K562 (cell line): ENCODE data around the gene MAD1L1. TPM values are rescaled to one million over a fixed set of nuclear protein-coding genes. Genes with fewer than 3 reads are reported as not detected.

Experiments used
- ATAC-seq: fragments of 200-7000 bp; cut with Tn5 transposase; 3 replicates; pipeline ENCODE4 v1.9.1; 2020; ENCODE audit warnings: moderate library complexity
- BruUV-seq: library from RNA; stranded (reverse); fragments of 400-500 nt; replicated peaks from 2 replicates; lab custom pipeline; 2021; lab: Mats Ljungman, UMichigan
- CTCF ChIA-PET: fragments of 300-600 bp; formaldehyde crosslinking; extraction: SDS; loops from one replicate; lab custom pipeline; 2021; ENCODE audit warnings: low intra/inter-chr PET ratio; lab: Yijun Ruan, JAX
- POLR2A ChIA-PET: fragments of 300-600, 350-650 bp; sonication (Branson Sonifier 250); formaldehyde crosslinking; extraction: SDS; loops from one replicate; lab custom pipeline; 2021; ENCODE audit warnings: antibody characterized with exemption, inconsistent platforms; lab: Yijun Ruan, JAX
- DNase-seq, 4 experiments: peaks; one replicate each; pipeline versions ENCODE4 v3.0.0 to v3.0.0-alpha.2; 2011 to 2018; ENCODE audit warnings: low spot score in 3 of 4, mixed read lengths in 3 of 4; ENCODE audit errors: extremely low read depth in 1 of 4
- FAIRE-seq: peaks from 2 replicates; lab custom pipeline; 2011; peaks lifted over from hg19 to GRCh38; lab: Jason Lieb, UNC
- H2AFZ ChIP-seq: 2 replicates; pipeline ENCODE4 v1.6.0; 2011; ENCODE audit warnings: low read depth, low read length, control low read depth, inconsistent platforms
- H3K27ac ChIP-seq: fragments of 200-600 bp; 3 replicates; pipeline ENCODE4 v1.8.0; 2011; ENCODE audit warnings: low read depth, mild to moderate bottlenecking, control low read depth, inconsistent platforms, low read length, moderate library complexity, mixed read lengths; ENCODE audit errors: extremely low read depth
- H3K27me3 ChIP-seq, 2 experiments: fragments of 300-600 bp in 1 of 2; 2 replicates in 1 of 2; 3 replicates in 1 of 2; pipeline versions ENCODE4 v1.6.0 to v1.8.0; 2011; ENCODE audit warnings: inconsistent platforms in 2 of 2, low read length in 2 of 2, mild to moderate bottlenecking in 1 of 2, mixed read lengths in 1 of 2, moderate library complexity in 1 of 2; ENCODE audit not compliant: control insufficient read depth in 2 of 2, insufficient read depth in 2 of 2
- H3K36me3 ChIP-seq: fragments of 300-600 bp; 3 replicates; pipeline ENCODE4 v1.8.0; 2011; ENCODE audit warnings: mild to moderate bottlenecking, low read length, inconsistent platforms; ENCODE audit not compliant: control insufficient read depth, insufficient read depth
- H3K4me1 ChIP-seq, 2 experiments: fragments of 200-600 bp in 1 of 2; replicated peaks in 1 of 2; 2 replicates in 1 of 2; 3 replicates in 1 of 2; pipeline versions ENCODE4 v1.5.1 to v1.8.0; 2011; ENCODE audit warnings: inconsistent platforms in 2 of 2, low read length in 2 of 2, mild to moderate bottlenecking in 1 of 2, mixed read lengths in 1 of 2, moderate library complexity in 1 of 2; ENCODE audit not compliant: control insufficient read depth in 2 of 2, insufficient read depth in 2 of 2
- H3K4me2 ChIP-seq: 2 replicates; pipeline ENCODE4 v1.6.1; 2011; ENCODE audit warnings: low read length, control low read depth, inconsistent platforms, mixed read lengths; ENCODE audit not compliant: insufficient read depth
- H3K4me3 ChIP-seq: fragments of 200-600 bp; sonication (generic), shearing (Covaris generic); 2 replicates; pipeline ENCODE4 v1.5.1; 2016; ENCODE audit warnings: control low read depth, inconsistent platforms
- H3K79me2 ChIP-seq: fragments of 200-600 bp; 3 replicates; pipeline ENCODE4 v1.8.0; 2011; ENCODE audit warnings: low read length, inconsistent platforms; ENCODE audit not compliant: control insufficient read depth, insufficient read depth
- H3K9ac ChIP-seq, 2 experiments: 2 replicates each; pipeline versions ENCODE4 v1.6.0 to v1.6.1; 2011; ENCODE audit warnings: low read depth in 2 of 2, low read length in 2 of 2, control low read depth in 1 of 2, inconsistent platforms in 1 of 2, mild to moderate bottlenecking in 1 of 2, mixed read lengths in 1 of 2; ENCODE audit not compliant: insufficient read depth in 1 of 2
- H3K9me1 ChIP-seq: one replicate; pipeline ENCODE4 v1.6.0; 2011; ENCODE audit warnings: inconsistent platforms, mild to moderate bottlenecking, low read length, moderate library complexity; ENCODE audit not compliant: control insufficient read depth, insufficient read depth
- H3K9me3 ChIP-seq: replicated peaks from 2 replicates; pipeline ENCODE4 v1.5.1; 2011; ENCODE audit warnings: low read depth, low read length, inconsistent platforms; ENCODE audit not compliant: control insufficient read depth, insufficient read depth
- H4K20me1 ChIP-seq: replicated peaks from 2 replicates; pipeline ENCODE4 v1.6.1; 2011; ENCODE audit warnings: low read length, inconsistent platforms, mixed read lengths; ENCODE audit not compliant: control insufficient read depth, insufficient read depth
- BCL6 ChIP-seq: fragments of 250-450 bp; sonication (Bioruptor Pico); IDR thresholded peaks from 2 replicates; pipeline ENCODE4 v1.4.0; 2020
- BRD9 ChIP-seq: fragments of 450-650 bp; IDR thresholded peaks from 2 replicates; pipeline ENCODE4 v1.6.1; 2018; ENCODE audit warnings: low read depth; ENCODE audit not compliant: partially characterized antibody
- CCNT2 ChIP-seq: IDR thresholded peaks from 2 replicates; pipeline ENCODE4 v1.6.1; 2011; ENCODE audit warnings: borderline replicate concordance, low read depth, mild to moderate bottlenecking, moderate library complexity, mixed read lengths, low read length; ENCODE audit not compliant: insufficient read length; ENCODE audit errors: extremely low read depth
- CHD2 ChIP-seq: IDR thresholded peaks from 2 replicates; pipeline ENCODE4 v1.6.1; 2011; ENCODE audit warnings: low read depth, low read length
- E2F4 ChIP-seq: sonication (generic); formaldehyde crosslinking; IDR thresholded peaks from 2 replicates; pipeline ENCODE4 v1.8.0; 2022; ENCODE audit warnings: mild to moderate bottlenecking, low read depth, missing genetic modification reagents
- HDAC6 ChIP-seq: IDR thresholded peaks from 2 replicates; pipeline ENCODE4 v1.6.1; 2012; ENCODE audit warnings: low read depth, mild to moderate bottlenecking, control low read depth, inconsistent platforms, low read length, moderate library complexity
- ILK ChIP-seq: fragments of 450-650 bp; IDR thresholded peaks from 2 replicates; pipeline ENCODE4 v1.6.1; 2016; ENCODE audit warnings: missing genetic modification characterization, low read depth, mild to moderate bottlenecking, missing compliant biosample characterization, moderate library complexity, borderline replicate concordance
- MEF2A ChIP-seq: IDR thresholded peaks from 2 replicates; pipeline ENCODE4 v1.6.1; 2011; ENCODE audit warnings: low read depth, mild to moderate bottlenecking, low read length, moderate library complexity; ENCODE audit not compliant: control insufficient read depth
- MEF2D ChIP-seq: conservative IDR thresholded peaks from 2 replicates; pipeline ENCODE4 v1.6.1; 2016; ENCODE audit warnings: low read depth, missing genetic modification characterization, missing compliant biosample characterization
- MTA2 ChIP-seq: fragments of 450-650 bp; IDR thresholded peaks from 2 replicates; pipeline ENCODE4 v1.6.1; 2016; ENCODE audit warnings: low read depth
- POLR2B ChIP-seq: fragments of 450-650 bp; IDR thresholded peaks from 2 replicates; pipeline ENCODE4 v1.6.1; 2018; ENCODE audit warnings: low read depth; ENCODE audit not compliant: partially characterized antibody
- SAFB2 ChIP-seq: fragments of 200-400 bp; formaldehyde crosslinking; IDR thresholded peaks from 2 replicates; pipeline ENCODE4 v1.6.1; 2018; ENCODE audit warnings: borderline replicate concordance, low read length, low read depth, moderate library complexity; ENCODE audit not compliant: severe bottlenecking
- SMARCA5 ChIP-seq: fragments of 450-650 bp; IDR thresholded peaks from 2 replicates; pipeline ENCODE4 v1.6.1; 2016
- TAF9B ChIP-seq: fragments of 450-650 bp; IDR thresholded peaks from 2 replicates; pipeline ENCODE4 v1.6.1; 2018; ENCODE audit warnings: mild to moderate bottlenecking; ENCODE audit not compliant: partially characterized antibody
- TRIM24 ChIP-seq, 2 experiments: fragments of 450-650 bp; IDR thresholded peaks; 2 replicates each; pipeline ENCODE4 v1.6.1; 2016
- ZBTB8A ChIP-seq: fragments of 450-650 bp; IDR thresholded peaks from 2 replicates; pipeline ENCODE4 v1.6.1; 2018; ENCODE audit warnings: mild to moderate bottlenecking, moderate library complexity; ENCODE audit not compliant: partially characterized antibody
- ZC3H11A ChIP-seq: IDR thresholded peaks from 2 replicates; pipeline ENCODE4 v1.6.1; 2012; ENCODE audit warnings: low read depth, low read length, improper control_type of control experiment
- ZNF12 ChIP-seq: sonication (generic); formaldehyde crosslinking; IDR thresholded peaks from 2 replicates; pipeline ENCODE4 v1.4.0; 2020; ENCODE audit warnings: mild to moderate bottlenecking, missing genetic modification reagents
- ZNF354B ChIP-seq: fragments of 250-450 bp; sonication (Bioruptor Pico); IDR thresholded peaks from 2 replicates; pipeline ENCODE4 v1.4.0; 2020
- ZSCAN29 ChIP-seq: fragments of 450-650 bp; IDR thresholded peaks from 2 replicates; pipeline ENCODE4 v1.6.1; 2017
- ZZZ3 ChIP-seq: fragments of 450-650 bp; IDR thresholded peaks from 2 replicates; pipeline ENCODE4 v1.6.1; 2016; ENCODE audit warnings: antibody characterized with exemption, mild to moderate bottlenecking, moderate library complexity
- WGBS: fragments of 100-300 bp; shearing (Covaris generic); methylation state at CpG from one replicate; pipeline ENCODE4 v1.1.6; 2016; ENCODE audit warnings: low coverage, mixed read lengths; ENCODE audit not compliant: insufficient coverage; ENCODE audit errors: missing lambda C conversion rate; 5-methylcytosine and 5-hydroxymethylcytosine counted together
- in situ Hi-C: fragments of 300-500 bp; cut with MboI; formaldehyde crosslinking; loops from 4 replicates; pipeline ENCODE4 v1.15.0; 2018; ENCODE audit warnings: inconsistent platforms, mixed read lengths
- intact Hi-C: fragments of 100-400 bp; cut with micrococcal nuclease; formaldehyde crosslinking; loops from 2 replicates; pipeline ENCODE4 v1.14.2; 2022
- polyA plus RNA-seq, 8 experiments: library from polyadenylated mRNA; depleted of rRNA in 4 of 8; stranded (reverse) in 5 of 8; unstranded in 3 of 8; fragments of >200 nt; fragmentation: Nextera tagmentation in 2 of 8; fragmentation: Illumina TruSeq in 1 of 8; extraction: Ambion mirVana in 2 of 8; extraction: Trizol in 1 of 8; gene quantifications; 2 replicates each; pipeline versions ENCODE4 v1.2.1 to v1.2.3, GENCODE V29; 2011 to 2014; ENCODE audit warnings: inconsistent platforms in 1 of 8, missing spikeins in 1 of 8
- total RNA-seq, 7 experiments: library from RNA; depleted of rRNA in 6 of 7; stranded (reverse); fragments of >200 nt in 6 of 7; fragmentation: Illumina TruSeq in 2 of 7; extraction: Trizol in 2 of 7; gene quantifications; 2 replicates each; pipeline versions ENCODE4 v1.2.1 to v1.2.3, GENCODE V29; 2011 to 2021; ENCODE audit warnings: low replicate concordance in 1 of 7

Gene MAD1L1
- total and polyA plus RNA-seq, 9 of the 15 experiments (the other 6 are each of a cell fraction or from before 2014, with no cell fraction given), result 1.7 to 89.7 (median 18.0) TPM

- peak overlapping the region; percentile 75 for H3K4me2 ChIP-seq
- in situ Hi-C loops, result no loop called here
- H3K36me3 ChIP-seq, result no peaks in the 10 kb centered on the region; the same call in 2 of the 3 replicates
- intact Hi-C loops, result no loop called here
- no peak for FAIRE-seq
- H3K79me2 ChIP-seq, result peaks cover 26% of the 10 kb centered on the region
- no peaks in the 10 kb centered on the region for H3K9me1 ChIP-seq
- no peaks in the 10 kb centered on the region for H3K27me3 ChIP-seq
- BruUV-seq, result no TSS peak
- CTCF ChIA-PET, result no interaction called here
- 9% methylated on average over 7 of the region's 10 CpGs for WGBS
- no peak for ATAC-seq
- H3K4me3 ChIP-seq, result no peak overlapping the region
- POLR2A ChIA-PET, result interaction anchor here (1.1 to 1.2 kb wide), 2 partner anchors 21 to 68 kb away, joined by 3 read pairs; no protein-coding TSS in a partner anchor
- no peaks in the 10 kb centered on the region for H4K20me1 ChIP-seq
- peak in 2 of 4 experiments; percentile 96 to 97 for DNase-seq
- peak overlapping the region; percentile 81 to 88 for H3K9ac ChIP-seq
- peak overlapping the region; percentile 77 for H2AFZ ChIP-seq
- peak overlapping the region; percentile 97 for H3K27ac ChIP-seq
- H3K9me3 ChIP-seq, result peaks cover 4% of the 10 kb centered on the region
- peaks cover 51 to 67% of the 10 kb centered on the region in 2 experiments for H3K4me1 ChIP-seq
- no peak for TF ChIP-seq POLR2B
- no peak for TF ChIP-seq TRIM24 (IDR thresholded peaks at IDR 0.05)
- no peak for TF ChIP-seq ZBTB8A
- TF ChIP-seq MEF2A, result no peak
- TF ChIP-seq BCL6 (CRISPR knock-in tag), result no peak
- TF ChIP-seq MEF2D, result no peak
- no peak for TF ChIP-seq HDAC6
- peak; percentile 93; the same call in 1 of the 2 replicates for TF ChIP-seq SMARCA5
- peak; percentile 68; the same call in 1 of the 2 replicates for TF ChIP-seq ZNF12 (CRISPR knock-in tag)
- TF ChIP-seq ZC3H11A, result no peak
- no peak for TF ChIP-seq E2F4 (CRISPR knock-in tag)
- no peak for TF ChIP-seq MTA2
- TF ChIP-seq CHD2, result no peak
- no peak for TF ChIP-seq ZSCAN29
- TF ChIP-seq ZNF354B (CRISPR knock-in tag), result no peak
- TF ChIP-seq ILK, result no peak
- TF ChIP-seq BRD9, result peak; percentile 23
- TF ChIP-seq CCNT2, result peak; percentile 79
- TF ChIP-seq SAFB2, result no peak
- TF ChIP-seq TAF9B, result no peak
- no peak for TF ChIP-seq ZZZ3
Observed at GRCh38 chr7:2019461-2019710, 213.4 kb downstream of the MAD1L1 start.
